Hepatocyte (in vitro differentiated cells): ENCODE data around the gene LHB. TPM values are rescaled to one million over a fixed set of nuclear protein-coding genes. Genes with fewer than 3 reads are reported as not detected.

Source experiments
- DNase-seq: peaks from one replicate; pipeline ENCODE4 v3.0.0-alpha.2; 2016; ENCODE audit warnings: low spot score
- H2AFZ ChIP-seq: fragments of 200-600 bp; sonication (generic); 2 replicates; pipeline ENCODE4 v1.6.0; 2016; ENCODE audit warnings: antibody characterized with exemption, mild to moderate bottlenecking
- H3K27ac ChIP-seq: fragments of 200-600 bp; sonication (generic); 2 replicates; pipeline ENCODE4 v1.5.1; 2016; ENCODE audit warnings: mild to moderate bottlenecking
- H3K27me3 ChIP-seq: fragments of 200-600 bp; sonication (generic); 2 replicates; pipeline ENCODE4 v1.6.1; 2016
- H3K36me3 ChIP-seq: fragments of 200-600 bp; sonication (generic); replicated peaks from 2 replicates; pipeline ENCODE4 v1.5.1; 2016; ENCODE audit warnings: low read depth; ENCODE audit not compliant: insufficient read depth
- H3K4me1 ChIP-seq: fragments of 200-600 bp; sonication (generic); 2 replicates; pipeline ENCODE4 v1.5.1; 2016; ENCODE audit warnings: mild to moderate bottlenecking, moderate library complexity; ENCODE audit not compliant: insufficient read depth
- H3K4me2 ChIP-seq: fragments of 200-600 bp; sonication (generic); 2 replicates; pipeline ENCODE4 v1.6.0; 2016
- H3K4me3 ChIP-seq: fragments of 200-600 bp; sonication (generic); 2 replicates; pipeline ENCODE4 v1.5.1; 2016; ENCODE audit warnings: mild to moderate bottlenecking
- H3K79me2 ChIP-seq: fragments of 200-600 bp; sonication (generic); 2 replicates; pipeline ENCODE4 v1.6.0; 2017; ENCODE audit warnings: mild to moderate bottlenecking
- H3K9me2 ChIP-seq: fragments of 200-600 bp; sonication (generic); replicated peaks from 2 replicates; pipeline ENCODE4 v1.6.0; 2017; ENCODE audit warnings: mild to moderate bottlenecking; ENCODE audit not compliant: insufficient read depth
- H3K9me3 ChIP-seq: fragments of 200-600 bp; sonication (generic); 2 replicates; pipeline ENCODE4 v1.5.1; 2016; ENCODE audit warnings: low read depth, mild to moderate bottlenecking
- H4K20me1 ChIP-seq: fragments of 200-600 bp; sonication (generic); 2 replicates; pipeline ENCODE4 v1.6.0; 2016; ENCODE audit warnings: mild to moderate bottlenecking; ENCODE audit not compliant: insufficient read depth, poor library complexity, severe bottlenecking
- EZH2 ChIP-seq: fragments of 200-600 bp; sonication (generic); IDR thresholded peaks from 2 replicates; pipeline ENCODE4 v1.6.1; 2016; ENCODE audit warnings: antibody characterized with exemption, mild to moderate bottlenecking, borderline replicate concordance
- EZH2phosphoT487 ChIP-seq: fragments of 200-600 bp; sonication (generic); IDR thresholded peaks from one replicate; pipeline ENCODE4 v1.6.1; 2018; ENCODE audit warnings: antibody characterized with exemption, mild to moderate bottlenecking, low read depth, moderate library complexity; ENCODE audit not compliant: unreplicated experiment, severe bottlenecking
- WGBS: methylation state at CpG from one replicate; pipeline ENCODE4 v1.1.6; 2016; ENCODE audit warnings: low lambda C conversion rate; ENCODE audit errors: missing lambda C conversion rate; 5-methylcytosine and 5-hydroxymethylcytosine counted together
- polyA plus RNA-seq: library from polyadenylated mRNA; unstranded; fragments of >200 nt; fragmentation: Nextera tagmentation; extraction: Ambion mirVana; gene quantifications from 2 replicates; pipeline ENCODE4 v1.2.1, GENCODE V29; 2016
- total RNA-seq: library from RNA; depleted of rRNA; stranded (reverse); fragments of >200 nt; gene quantifications from 2 replicates; pipeline ENCODE4 v1.2.3, GENCODE V29; 2014
- TF ChIP-seq, protein P1 (sequence below): fragments of 200-600 bp; sonication (generic); IDR thresholded peaks from 2 replicates; pipeline ENCODE4 v1.5.1; 2016; ENCODE audit warnings: antibody characterized with exemption, mild to moderate bottlenecking; ENCODE audit not compliant: poor library complexity

Gene LHB
- total and polyA plus RNA-seq, 2 experiments from 2014 or later, result not detected

DNA sequence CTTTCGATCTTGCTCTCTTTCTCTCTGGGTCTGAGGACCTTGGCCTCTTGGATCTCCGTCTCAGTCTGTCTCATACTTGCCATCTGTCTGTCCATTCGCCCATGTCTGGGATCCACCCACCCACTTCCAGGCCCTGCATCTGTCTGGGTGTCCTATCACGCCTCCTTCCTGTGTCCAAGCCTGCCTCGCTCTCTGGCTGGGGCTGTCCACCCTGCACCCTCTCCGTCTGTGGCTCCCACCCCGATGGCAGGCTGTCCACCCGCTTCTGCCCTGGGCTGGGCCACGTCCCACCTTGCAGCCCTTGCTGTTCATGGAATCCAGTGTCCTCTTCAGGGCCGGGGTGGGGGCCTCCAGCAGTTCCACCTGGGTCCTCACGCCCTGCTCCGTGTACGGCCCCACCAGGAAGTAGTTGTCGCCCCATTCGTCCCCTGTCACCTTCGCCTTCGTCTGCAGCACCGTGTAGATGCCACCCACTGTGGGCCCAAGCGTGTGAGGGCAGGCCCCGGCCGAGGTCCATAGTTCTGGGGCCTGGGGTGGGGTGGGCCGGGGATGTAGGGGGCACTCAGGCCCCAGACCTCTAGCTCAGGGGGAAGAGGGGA lies 25.8 kb downstream of the LHB start:
- Histone ChIP-seq H3K79me2 (peaks cover 52% of the 10 kb centered on the region), H3K36me3 (no peaks in the 10 kb centered on the region), H3K27me3 (no peaks in the 10 kb centered on the region), H3K9me2 (no peaks in the 10 kb centered on the region), H3K9me3 (no peaks in the 10 kb centered on the region), H2AFZ (no peak overlapping the region), H3K4me3 (no peak overlapping the region), H4K20me1 (peaks cover 4% of the 10 kb centered on the region), H3K4me1 (peaks cover 18% of the 10 kb centered on the region), H3K27ac (peak overlapping the region; percentile 94), H3K4me2 (peak overlapping the region; percentile 94)
- WGBS, result 92% methylated on average over 18 of the region's 22 CpGs
- TF ChIP-seq, protein P1, sequence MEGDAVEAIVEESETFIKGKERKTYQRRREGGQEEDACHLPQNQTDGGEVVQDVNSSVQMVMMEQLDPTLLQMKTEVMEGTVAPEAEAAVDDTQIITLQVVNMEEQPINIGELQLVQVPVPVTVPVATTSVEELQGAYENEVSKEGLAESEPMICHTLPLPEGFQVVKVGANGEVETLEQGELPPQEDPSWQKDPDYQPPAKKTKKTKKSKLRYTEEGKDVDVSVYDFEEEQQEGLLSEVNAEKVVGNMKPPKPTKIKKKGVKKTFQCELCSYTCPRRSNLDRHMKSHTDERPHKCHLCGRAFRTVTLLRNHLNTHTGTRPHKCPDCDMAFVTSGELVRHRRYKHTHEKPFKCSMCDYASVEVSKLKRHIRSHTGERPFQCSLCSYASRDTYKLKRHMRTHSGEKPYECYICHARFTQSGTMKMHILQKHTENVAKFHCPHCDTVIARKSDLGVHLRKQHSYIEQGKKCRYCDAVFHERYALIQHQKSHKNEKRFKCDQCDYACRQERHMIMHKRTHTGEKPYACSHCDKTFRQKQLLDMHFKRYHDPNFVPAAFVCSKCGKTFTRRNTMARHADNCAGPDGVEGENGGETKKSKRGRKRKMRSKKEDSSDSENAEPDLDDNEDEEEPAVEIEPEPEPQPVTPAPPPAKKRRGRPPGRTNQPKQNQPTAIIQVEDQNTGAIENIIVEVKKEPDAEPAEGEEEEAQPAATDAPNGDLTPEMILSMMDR, result no peak
- no peak for TF ChIP-seq EZH2phosphoT487
- DNase-seq, result no peak

DNA sequence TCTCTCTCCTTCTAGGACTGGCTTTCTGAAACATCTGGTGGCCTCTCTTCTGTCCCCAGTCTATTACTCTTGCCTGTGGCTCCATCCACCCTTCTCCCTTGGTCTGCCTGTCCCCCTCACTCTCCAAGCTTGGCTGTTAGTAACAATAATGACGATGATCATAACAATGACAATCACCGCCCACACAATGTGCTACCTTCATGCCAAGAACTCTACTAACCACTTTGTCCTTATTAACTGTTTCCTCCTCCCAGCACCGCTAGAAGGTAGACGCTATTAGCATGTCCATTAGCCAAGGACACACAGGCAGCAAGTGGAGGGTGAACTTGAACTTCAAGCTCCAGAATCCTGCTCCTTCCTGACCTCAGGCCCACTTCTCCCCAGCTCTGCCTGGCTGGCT lies 26.5 kb downstream of the LHB start:
- 93% methylated on average over 4 of the region's 4 CpGs for WGBS
- H4K20me1 ChIP-seq, result peaks cover 4% of the 10 kb centered on the region
- DNase-seq, result no peak
- no peak overlapping the region for H3K27ac ChIP-seq
- no peak for TF ChIP-seq EZH2
- TF ChIP-seq, protein P1, result no peak
- no peak for TF ChIP-seq EZH2phosphoT487
- H3K79me2 ChIP-seq, result peaks cover 45% of the 10 kb centered on the region
- H2AFZ ChIP-seq, result no peak overlapping the region
- no peak overlapping the region for H3K4me2 ChIP-seq
- no peaks in the 10 kb centered on the region for H3K9me3 ChIP-seq
- H3K4me1 ChIP-seq, result peaks cover 18% of the 10 kb centered on the region
- no peaks in the 10 kb centered on the region for H3K36me3 ChIP-seq
- H3K9me2 ChIP-seq, result no peaks in the 10 kb centered on the region
- H3K27me3 ChIP-seq, result no peaks in the 10 kb centered on the region
- H3K4me3 ChIP-seq, result no peak overlapping the region

DNA sequence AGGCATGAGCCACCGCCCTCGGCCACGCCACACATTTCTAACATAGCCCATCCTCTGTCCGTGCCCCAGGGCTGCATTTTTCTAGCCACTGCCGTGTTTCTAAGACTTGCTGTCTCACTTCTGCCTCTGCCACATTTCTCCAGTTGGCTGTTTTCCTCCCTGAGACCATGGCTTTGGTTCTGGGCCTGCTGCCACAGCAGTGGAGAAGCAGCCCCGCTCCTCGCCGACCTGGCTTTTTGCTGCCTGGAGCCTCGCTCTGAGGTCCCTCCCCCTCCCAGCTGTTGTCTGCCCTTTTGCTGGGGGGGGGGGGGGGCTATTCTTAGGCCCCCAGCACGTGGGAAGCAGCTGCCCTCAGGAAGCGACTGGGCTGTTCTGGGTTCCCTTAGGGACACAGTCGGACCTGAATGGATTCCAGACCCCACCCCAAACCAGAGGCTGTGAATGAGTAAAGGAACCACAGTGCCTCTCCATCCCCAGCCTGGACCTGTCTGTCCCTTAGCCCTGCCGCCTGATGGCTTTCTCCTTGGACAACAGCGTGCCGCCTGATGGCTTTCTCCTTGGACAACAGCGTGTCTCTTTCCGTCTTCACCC lies 27.1 kb downstream of the LHB start:
- no peak overlapping the region for H2AFZ ChIP-seq
- H4K20me1 ChIP-seq, result peaks cover 4% of the 10 kb centered on the region
- peaks cover 39% of the 10 kb centered on the region for H3K79me2 ChIP-seq
- no peaks in the 10 kb centered on the region for H3K9me2 ChIP-seq
- no peak overlapping the region for H3K4me2 ChIP-seq
- no peaks in the 10 kb centered on the region for H3K27me3 ChIP-seq
- no peaks in the 10 kb centered on the region for H3K36me3 ChIP-seq
- TF ChIP-seq, protein P1, result no peak
- TF ChIP-seq EZH2phosphoT487 (no peak), EZH2 (no peak)
- no peak overlapping the region for H3K27ac ChIP-seq
- no peak for DNase-seq
- no peaks in the 10 kb centered on the region for H3K9me3 ChIP-seq
- WGBS, result 92% methylated on average over 15 of the region's 17 CpGs
- H3K4me3 ChIP-seq, result no peak overlapping the region
- H3K4me1 ChIP-seq, result peaks cover 17% of the 10 kb centered on the region
